ENCODE data around the gene SCUBE2. TPM values are rescaled to one million over a fixed set of nuclear protein-coding genes. Genes with fewer than 3 reads are reported as not detected.

The SCUBE2 gene
- total RNA-seq, 2 donors from 2014 or later: 69.8 to 149 TPM

DNA sequence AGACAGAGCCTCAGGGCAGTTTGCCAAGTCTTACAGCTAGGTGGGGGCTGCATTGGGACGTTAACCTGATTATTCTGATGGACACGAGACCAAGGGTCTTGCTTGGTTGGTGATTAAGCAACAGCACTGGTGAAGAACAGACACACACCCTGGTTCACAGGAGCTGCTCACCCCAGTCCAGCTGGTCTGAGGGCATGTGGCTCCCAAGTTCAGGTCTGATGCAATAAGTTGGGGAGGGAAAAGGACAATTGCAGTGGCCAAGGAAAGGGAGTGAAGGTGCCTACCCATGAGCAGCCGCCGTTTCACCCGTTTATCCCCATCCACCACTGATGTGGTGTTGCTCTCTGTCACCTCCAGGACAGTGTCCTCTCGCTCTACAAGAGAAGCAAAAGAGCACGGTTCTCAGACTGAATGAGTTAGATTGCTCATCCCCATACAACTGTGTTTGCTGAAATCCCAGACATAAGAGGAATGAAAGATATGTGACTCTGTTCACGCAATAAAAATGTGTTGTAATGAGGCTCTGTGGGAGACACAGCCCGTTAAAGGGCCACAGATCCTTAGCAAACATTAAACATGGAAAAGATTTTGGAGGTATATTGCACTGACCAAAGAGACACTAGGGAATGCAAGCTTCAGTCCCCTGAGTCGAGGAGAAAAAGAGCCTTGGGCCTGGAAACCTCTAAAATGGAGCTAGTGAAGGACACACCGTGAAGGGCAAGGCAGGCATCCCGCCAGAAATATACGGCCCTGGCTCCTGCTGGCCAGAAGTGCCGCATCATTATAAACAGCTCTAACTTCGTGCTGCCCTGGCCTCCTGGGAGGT is 25.6 kb downstream of the SCUBE2 start:
- Histone ChIP-seq H3K27me3 (replicated peaks; ENCODE audit: insufficient read depth) (no peaks in the 10 kb centered on the region), H3K27ac (no peak overlapping the region), H3K36me3 (no peaks in the 10 kb centered on the region), H3K4me3 (no peak overlapping the region), H3K4me1 (replicated peaks) (no peaks in the 10 kb centered on the region), H3K9me3 (no peaks in the 10 kb centered on the region)
- TF ChIP-seq POLR2AphosphoS5 (IDR thresholded peaks at IDR 0.05) (no peak), POLR2A (IDR thresholded peaks at IDR 0.05) (no peak)
- TF ChIP-seq, protein P1, sequence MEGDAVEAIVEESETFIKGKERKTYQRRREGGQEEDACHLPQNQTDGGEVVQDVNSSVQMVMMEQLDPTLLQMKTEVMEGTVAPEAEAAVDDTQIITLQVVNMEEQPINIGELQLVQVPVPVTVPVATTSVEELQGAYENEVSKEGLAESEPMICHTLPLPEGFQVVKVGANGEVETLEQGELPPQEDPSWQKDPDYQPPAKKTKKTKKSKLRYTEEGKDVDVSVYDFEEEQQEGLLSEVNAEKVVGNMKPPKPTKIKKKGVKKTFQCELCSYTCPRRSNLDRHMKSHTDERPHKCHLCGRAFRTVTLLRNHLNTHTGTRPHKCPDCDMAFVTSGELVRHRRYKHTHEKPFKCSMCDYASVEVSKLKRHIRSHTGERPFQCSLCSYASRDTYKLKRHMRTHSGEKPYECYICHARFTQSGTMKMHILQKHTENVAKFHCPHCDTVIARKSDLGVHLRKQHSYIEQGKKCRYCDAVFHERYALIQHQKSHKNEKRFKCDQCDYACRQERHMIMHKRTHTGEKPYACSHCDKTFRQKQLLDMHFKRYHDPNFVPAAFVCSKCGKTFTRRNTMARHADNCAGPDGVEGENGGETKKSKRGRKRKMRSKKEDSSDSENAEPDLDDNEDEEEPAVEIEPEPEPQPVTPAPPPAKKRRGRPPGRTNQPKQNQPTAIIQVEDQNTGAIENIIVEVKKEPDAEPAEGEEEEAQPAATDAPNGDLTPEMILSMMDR (IDR thresholded peaks at IDR 0.05): no peak
- intact Hi-C loops (cut with DNase I): no loop called here
- WGBS: 78% methylated on average over 15 of the region's 15 CpGs
- DNase-seq (ENCODE audit: low spot score): no peak

DNA sequence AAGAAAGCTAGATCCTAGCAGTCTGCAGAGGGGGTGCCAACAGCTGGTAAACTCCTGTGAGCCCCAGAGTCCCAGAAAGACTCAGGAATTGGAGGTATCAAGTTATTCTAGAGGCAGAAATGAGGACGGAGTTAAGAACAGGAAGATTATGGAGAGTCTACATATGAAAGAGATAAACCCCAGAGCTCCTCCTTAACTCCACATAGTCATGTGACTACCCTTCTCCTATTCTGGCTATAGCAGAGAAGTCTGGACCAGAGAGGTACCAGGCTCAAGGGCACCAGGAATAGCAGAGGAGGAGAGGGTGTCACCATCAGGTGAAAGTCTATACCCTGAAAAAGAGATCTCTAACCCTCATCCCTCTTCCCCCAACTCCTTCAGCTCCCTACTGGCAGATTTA is 29.6 kb downstream of the SCUBE2 start:
- intact Hi-C loops (cut with DNase I): no loop called here

DNA sequence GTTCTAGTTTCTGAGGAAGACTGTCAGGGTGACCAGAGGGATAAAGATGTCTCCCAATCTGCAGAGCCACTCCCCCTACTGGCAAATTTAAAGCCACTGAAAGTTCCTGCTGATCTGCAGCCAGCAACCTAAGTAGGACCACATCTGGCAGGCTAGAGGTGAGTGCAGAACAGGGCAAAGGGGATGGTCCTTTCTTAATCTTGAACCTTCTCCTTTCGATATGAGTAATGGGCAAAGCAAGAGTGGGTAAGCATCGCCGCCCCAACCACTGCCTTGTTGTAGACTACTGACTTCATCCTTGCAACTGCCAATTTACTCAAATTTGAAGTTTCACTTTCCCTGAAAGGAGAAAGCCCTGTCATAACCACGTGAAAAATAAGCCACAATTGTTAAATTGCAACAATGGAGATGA is 30.7 kb downstream of the SCUBE2 start:
- WGBS: 75% methylated on average over 4 of the region's 4 CpGs
- intact Hi-C loops (cut with DNase I): no loop called here
- Histone ChIP-seq H3K36me3 (no peaks in the 10 kb centered on the region), H3K4me3 (no peak overlapping the region), H3K9me3 (no peaks in the 10 kb centered on the region), H3K27ac (no peak overlapping the region), H3K27me3 (replicated peaks; ENCODE audit: insufficient read depth) (no peaks in the 10 kb centered on the region), H3K4me1 (replicated peaks) (no peaks in the 10 kb centered on the region)
- DNase-seq (ENCODE audit: low spot score): no peak
- TF ChIP-seq, protein P1 (IDR thresholded peaks at IDR 0.05): no peak

More for the DNA sequence above, 29.6 kb downstream of the SCUBE2 start:
- TF ChIP-seq POLR2A (IDR thresholded peaks at IDR 0.05) (no peak), POLR2AphosphoS5 (IDR thresholded peaks at IDR 0.05) (no peak)
- TF ChIP-seq, protein P1 (IDR thresholded peaks at IDR 0.05): no peak
- DNase-seq (ENCODE audit: low spot score): no peak
- H3K27ac ChIP-seq: no peak overlapping the region
- H3K4me1 ChIP-seq (replicated peaks): no peaks in the 10 kb centered on the region
- WGBS: 87% methylated on average over 1 of the region's 1 CpG
- H3K4me3 ChIP-seq: no peak overlapping the region
- H3K9me3 ChIP-seq: no peaks in the 10 kb centered on the region
- H3K27me3 ChIP-seq (replicated peaks; ENCODE audit: insufficient read depth): no peaks in the 10 kb centered on the region
- H3K36me3 ChIP-seq: no peaks in the 10 kb centered on the region

DNA sequence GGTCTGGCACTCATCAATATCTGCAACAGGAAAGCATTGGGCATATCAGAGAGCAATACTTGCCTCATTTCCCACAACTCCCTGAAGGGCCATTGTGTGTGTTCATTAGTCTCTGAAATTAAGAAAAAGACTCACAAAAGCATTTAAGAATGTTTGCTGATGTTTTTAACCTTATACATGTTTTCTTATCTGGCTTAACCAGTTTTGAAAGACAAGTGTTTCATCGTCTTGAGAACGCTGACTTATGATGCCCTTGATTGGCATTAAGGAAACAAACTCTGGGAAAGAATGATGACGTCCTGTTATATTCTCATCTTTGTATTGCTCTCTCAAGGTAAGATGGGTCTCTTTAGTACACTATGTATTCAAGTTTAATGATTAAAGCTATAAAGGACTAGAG is 32.0 kb downstream of the SCUBE2 start:
- no peak for DNase-seq (ENCODE audit: low spot score)
- 39% methylated on average over 3 of the region's 3 CpGs for WGBS
- H3K9me3 ChIP-seq: no peaks in the 10 kb centered on the region
- no peak overlapping the region for H3K4me3 ChIP-seq
- H3K27me3 ChIP-seq (replicated peaks; ENCODE audit: insufficient read depth): no peaks in the 10 kb centered on the region
- H3K27ac ChIP-seq: no peak overlapping the region
- TF ChIP-seq, protein P1 (IDR thresholded peaks at IDR 0.05): no peak
- TF ChIP-seq POLR2A (IDR thresholded peaks at IDR 0.05): no peak
- no peak for TF ChIP-seq POLR2AphosphoS5 (IDR thresholded peaks at IDR 0.05)
- intact Hi-C loops (cut with DNase I): no loop called here
- H3K4me1 ChIP-seq (replicated peaks): no peaks in the 10 kb centered on the region
- H3K36me3 ChIP-seq: no peaks in the 10 kb centered on the region

DNA sequence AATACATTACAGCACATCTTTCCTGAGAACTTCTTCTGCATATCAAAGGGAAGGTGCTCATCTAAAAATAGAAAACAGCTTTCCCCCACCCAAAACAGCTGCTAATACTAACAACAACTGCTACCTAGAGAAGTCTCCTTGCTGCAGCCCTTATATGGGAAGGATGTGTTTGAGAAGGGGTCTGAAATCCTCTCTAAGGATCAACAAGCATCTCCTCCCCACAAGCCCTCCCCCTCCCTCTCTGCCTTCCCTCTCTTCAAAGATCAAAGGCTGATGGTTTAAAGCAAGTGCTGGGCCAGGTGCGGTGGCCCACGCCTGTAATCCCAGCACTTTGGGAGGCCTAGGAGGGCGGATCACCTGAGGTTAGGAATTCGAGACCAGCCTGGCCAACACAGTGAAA is 33.5 kb downstream of the SCUBE2 start:
- intact Hi-C loops (cut with DNase I): no loop called here
- no peak for TF ChIP-seq POLR2A (IDR thresholded peaks at IDR 0.05)
- TF ChIP-seq, protein P1 (IDR thresholded peaks at IDR 0.05): no peak
- peaks cover 3% of the 10 kb centered on the region for H3K27me3 ChIP-seq (replicated peaks; ENCODE audit: insufficient read depth)
- DNase-seq (ENCODE audit: low spot score): no peak
- H3K9me3 ChIP-seq: no peaks in the 10 kb centered on the region
- H3K27ac ChIP-seq: no peak overlapping the region
- H3K36me3 ChIP-seq: no peaks in the 10 kb centered on the region
- no peak overlapping the region for H3K4me3 ChIP-seq
- 79% methylated on average over 4 of the region's 4 CpGs for WGBS
- H3K4me1 ChIP-seq (replicated peaks): no peaks in the 10 kb centered on the region
